ENCODE results near the gene CCDC8.

Gene CCDC8

DNA sequence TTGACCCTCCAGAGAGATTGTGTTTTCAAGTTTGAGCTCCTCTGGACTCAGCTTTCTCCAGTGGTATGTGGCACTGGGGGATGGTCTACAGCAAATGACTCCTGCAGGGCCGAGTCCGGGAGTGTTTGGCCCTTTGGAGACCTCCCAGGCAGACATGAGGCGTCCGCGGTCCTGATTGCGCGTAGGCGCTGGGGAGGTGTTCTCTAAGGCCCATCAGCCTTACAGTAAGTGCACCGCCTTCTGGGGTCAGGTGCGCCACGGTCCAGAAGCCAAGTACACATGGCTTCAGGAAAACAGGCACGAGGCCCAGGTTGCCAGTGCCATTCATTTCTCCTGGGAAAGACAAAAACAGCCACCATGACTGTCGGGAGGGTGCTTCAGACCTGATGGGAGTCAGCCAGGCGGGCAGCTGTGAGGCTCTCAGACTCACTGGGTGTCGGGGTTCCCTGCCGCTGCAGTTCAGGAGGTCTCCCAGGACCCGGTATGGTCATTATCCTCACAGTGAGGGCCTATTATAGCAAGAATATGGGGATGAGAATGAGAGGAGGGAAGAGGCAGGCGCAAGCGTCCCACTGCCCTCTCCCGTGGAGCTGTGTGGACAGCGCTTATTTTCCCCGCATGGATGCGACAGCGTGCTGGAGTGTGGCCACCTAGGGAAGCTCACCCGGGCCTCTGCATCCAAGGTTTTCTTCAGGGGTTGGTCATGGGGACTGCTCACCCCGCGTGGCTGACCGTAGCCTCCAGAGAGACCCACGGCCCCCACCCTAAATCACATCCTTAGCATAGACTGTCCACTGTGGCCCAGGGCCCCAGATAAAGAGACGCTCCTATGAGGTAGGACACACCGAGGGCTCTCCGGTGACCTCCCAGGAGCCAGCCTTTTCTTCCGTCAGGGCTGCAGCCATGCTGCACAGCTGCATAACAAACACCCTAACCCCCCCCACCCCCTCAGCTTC, 21.8 kb downstream of the CCDC8 start:
- TF ChIP-seq, protein P1, sequence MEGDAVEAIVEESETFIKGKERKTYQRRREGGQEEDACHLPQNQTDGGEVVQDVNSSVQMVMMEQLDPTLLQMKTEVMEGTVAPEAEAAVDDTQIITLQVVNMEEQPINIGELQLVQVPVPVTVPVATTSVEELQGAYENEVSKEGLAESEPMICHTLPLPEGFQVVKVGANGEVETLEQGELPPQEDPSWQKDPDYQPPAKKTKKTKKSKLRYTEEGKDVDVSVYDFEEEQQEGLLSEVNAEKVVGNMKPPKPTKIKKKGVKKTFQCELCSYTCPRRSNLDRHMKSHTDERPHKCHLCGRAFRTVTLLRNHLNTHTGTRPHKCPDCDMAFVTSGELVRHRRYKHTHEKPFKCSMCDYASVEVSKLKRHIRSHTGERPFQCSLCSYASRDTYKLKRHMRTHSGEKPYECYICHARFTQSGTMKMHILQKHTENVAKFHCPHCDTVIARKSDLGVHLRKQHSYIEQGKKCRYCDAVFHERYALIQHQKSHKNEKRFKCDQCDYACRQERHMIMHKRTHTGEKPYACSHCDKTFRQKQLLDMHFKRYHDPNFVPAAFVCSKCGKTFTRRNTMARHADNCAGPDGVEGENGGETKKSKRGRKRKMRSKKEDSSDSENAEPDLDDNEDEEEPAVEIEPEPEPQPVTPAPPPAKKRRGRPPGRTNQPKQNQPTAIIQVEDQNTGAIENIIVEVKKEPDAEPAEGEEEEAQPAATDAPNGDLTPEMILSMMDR (IDR thresholded peaks at IDR 0.05), result no peak

DNA sequence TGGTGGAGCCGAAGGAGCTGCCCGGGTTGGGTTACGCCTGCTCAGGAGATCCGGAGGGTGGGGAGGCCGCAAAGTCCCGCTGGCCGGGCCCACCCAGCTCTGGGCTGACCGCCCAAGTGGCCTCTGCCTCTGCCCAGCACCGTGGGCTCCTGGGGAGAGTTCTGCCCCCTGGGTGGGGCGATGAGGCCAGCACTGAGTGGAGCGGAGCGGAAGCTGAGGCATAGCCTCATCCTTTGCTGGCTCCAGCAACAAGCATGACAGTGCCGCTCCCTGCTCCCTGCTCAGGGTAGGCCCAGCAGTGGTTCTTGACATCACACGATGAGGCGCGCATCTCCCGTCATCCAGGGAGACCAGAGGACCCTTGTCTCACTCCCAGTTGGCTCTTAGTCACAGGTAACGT, 22.5 kb downstream of the CCDC8 start:
- TF ChIP-seq, protein P1 (IDR thresholded peaks at IDR 0.05), result no peak

DNA sequence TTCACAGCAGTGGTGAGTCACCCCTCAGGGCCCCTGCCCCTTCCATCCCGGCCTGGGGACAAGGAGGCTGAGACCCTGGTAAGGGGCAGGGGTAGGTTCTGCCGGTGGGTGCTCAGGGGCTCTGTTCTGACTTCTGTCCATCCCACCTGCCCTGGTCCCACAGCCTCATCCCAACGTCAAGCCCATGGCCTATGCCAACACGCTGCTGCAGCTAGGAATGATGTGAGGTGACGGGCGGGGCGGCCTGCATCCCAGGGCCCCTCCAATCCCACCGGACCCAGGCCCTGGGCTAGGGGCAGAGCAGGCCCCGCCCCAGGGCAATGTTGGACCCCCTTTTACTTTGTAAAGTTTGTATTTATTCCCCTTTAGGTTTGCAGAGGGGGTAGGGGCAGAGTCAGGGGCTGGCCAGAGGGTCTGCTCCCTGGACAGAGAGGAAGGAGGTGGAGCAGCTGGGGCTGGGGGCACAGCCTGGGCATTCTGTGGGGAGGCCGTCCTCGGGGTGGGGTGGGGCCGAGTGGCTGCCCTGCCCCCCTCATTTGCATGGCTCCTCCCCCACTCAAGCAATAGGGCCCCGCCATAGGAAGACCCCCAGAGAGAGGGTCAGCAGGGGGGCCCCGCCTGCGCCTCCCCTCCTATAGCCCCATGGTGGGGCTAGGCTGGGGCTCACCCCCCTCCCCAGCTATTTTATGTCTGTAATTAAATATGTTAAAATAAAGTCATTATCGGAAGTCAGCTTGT, 23.1 kb downstream of the CCDC8 start:
- TF ChIP-seq, protein P1 (IDR thresholded peaks at IDR 0.05), result no peak

DNA sequence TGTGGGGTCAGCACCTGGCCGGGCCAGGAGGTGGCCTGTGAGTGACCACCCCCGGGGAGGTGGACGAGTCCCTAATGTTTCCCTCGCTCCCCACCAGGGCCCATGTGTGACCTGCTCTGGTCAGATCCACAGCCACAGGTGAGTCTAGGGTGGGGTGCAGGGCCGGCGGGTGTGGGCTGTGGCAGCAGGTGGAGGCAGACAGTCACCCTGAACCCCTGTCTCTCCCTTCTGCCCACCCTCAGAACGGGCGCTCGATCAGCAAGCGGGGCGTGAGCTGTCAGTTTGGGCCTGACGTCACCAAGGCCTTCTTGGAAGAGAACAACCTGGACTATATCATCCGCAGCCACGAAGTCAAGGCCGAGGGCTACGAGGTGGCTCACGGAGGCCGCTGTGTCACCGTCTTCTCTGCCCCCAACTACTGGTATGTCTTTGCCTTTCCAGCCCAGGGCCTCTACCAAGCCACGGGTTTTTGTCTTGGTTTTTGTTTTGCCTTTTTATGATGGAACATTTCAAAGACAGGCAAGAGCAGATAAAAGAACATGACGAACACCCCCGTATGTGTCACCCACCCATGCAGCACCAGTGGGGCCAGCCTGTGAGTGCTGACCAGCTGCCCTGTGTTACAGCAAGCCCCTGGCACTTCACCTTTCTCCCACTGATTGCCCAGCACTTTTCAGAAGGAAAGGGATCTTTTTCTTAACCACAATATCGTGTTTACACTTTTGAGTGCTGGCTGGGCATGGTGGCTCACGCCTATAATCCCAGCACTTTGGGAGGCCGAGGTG, 24.9 kb downstream of the CCDC8 start:
- TF ChIP-seq, protein P1 (IDR thresholded peaks at IDR 0.05), result no peak

DNA sequence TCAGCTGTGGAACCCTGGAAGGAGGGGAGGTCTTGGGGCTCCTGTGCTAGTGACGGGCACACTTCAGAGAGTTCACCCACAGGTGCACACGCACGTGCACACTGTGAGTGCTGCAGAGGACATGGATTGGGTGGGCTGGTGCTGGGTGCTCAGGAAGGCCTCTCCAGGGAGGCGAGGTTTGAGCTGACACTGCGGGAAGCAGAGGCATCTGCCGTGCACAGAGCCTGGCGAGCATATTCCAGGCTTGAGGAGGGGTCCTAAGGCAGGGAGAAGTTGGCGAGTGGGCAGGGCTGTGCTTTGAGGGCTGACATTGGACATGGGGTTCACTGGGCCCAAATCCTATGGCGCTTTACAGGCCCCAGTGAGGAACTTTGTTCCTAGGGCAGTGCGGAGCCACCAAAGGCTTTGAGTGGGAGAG, 25.6 kb downstream of the CCDC8 start:
- TF ChIP-seq, protein P1 (IDR thresholded peaks at IDR 0.05), result no peak

DNA sequence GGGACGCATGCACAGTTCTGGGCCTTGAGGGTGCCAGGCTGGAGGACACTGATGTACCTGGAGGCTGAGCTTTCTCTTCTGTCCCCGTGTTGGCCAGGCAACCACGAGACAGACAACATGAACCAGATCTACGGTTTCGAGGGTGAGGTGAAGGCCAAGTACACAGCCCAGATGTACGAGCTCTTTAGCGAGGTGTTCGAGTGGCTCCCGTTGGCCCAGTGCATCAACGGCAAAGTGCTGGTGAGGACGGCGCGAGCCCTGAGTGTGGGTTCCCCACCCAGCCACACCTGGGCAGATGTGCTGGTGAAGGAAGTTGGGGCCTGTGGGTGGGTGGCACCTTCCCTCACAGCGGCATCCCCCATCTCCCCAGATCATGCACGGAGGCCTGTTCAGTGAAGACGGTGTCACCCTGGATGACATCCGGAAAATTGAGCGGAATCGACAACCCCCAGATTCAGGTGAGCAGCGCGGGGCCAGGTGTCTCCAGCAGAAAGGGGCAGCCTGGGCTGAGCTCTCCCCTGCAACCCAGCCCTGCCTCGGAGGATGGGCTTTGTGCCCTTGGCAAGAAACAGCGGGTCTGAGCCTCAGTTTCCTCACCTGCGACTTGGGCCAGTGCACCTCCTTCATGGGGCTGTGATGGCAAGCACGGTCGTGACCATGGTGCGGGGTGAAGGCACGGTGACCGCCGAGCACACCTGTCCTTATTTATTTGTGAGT, 26.2 kb downstream of the CCDC8 start:
- TF ChIP-seq, protein P1 (IDR thresholded peaks at IDR 0.05), result no peak

DNA sequence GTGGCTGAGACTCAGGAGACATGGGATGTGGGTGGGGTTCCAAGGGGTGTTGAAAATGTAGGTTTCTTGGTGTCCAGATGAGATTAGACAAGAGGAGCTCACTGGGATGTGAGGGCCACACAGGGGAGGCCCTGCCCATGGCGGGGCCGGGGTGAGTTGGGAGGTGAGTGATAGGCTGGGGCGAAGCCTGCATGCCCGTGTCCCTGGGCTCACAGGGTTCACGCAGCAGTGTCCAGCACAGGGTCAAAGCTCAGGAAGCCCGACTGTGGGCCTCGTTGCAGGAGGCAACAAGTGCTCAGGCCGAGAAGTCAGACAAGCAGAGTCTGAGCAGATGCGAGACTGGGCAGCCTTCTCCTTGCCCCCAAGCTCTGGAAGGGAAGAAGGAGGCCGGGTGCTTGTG, 27.2 kb downstream of the CCDC8 start:
- TF ChIP-seq, protein P1 (IDR thresholded peaks at IDR 0.05), result no peak

Measured in LNCAP (cell line).